ENCODE data around the gene GOT1. TPM values are rescaled to one million over a fixed set of nuclear protein-coding genes. Genes with fewer than 3 reads are reported as not detected.
A peak's percentile ranks its signal among the peaks of the same experiment; 100 is the strongest.

The GOT1 gene
- total RNA-seq, 4 donors from 2014 or later = 18.4 to 35.0 (median 22.6) TPM

DNA sequence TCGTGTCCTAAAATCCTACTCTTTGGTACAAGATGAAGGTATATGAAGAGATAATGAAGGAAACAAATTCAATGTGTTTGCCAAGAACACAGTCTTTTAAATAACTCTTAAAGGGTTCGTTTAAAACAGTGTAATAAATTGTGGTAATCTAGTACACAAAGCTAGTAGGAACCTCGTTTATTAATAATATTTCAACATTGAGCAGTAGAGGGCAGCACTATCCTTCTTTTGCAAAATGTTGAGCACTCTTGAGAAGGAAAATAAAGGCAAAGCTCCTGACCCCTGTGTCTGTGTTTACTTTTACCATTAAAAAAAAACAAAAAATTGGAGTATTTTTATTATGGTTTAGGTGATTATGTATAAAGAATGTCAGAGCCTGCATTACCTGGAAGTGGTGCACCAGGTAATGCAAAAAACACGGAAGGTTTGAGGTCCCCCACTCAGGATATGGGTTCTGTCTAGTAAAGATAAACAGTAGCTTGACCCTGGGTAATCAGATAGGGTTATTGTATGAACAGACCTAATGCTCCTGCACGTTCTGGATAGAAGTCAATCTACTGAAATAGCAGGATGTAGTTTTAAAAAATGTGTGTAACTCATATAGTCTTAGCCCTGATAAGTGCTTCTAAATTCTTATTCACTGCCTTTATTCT is 5.7 kb upstream of the GOT1 start:
- H3K27ac ChIP-seq = no peak overlapping the region
- no peaks in the 10 kb centered on the region for H3K9me3 ChIP-seq
- H3K4me3 ChIP-seq = no peak overlapping the region
- TF ChIP-seq POLR2A (IDR thresholded peaks at IDR 0.05) = no peak
- TF ChIP-seq, protein P1, sequence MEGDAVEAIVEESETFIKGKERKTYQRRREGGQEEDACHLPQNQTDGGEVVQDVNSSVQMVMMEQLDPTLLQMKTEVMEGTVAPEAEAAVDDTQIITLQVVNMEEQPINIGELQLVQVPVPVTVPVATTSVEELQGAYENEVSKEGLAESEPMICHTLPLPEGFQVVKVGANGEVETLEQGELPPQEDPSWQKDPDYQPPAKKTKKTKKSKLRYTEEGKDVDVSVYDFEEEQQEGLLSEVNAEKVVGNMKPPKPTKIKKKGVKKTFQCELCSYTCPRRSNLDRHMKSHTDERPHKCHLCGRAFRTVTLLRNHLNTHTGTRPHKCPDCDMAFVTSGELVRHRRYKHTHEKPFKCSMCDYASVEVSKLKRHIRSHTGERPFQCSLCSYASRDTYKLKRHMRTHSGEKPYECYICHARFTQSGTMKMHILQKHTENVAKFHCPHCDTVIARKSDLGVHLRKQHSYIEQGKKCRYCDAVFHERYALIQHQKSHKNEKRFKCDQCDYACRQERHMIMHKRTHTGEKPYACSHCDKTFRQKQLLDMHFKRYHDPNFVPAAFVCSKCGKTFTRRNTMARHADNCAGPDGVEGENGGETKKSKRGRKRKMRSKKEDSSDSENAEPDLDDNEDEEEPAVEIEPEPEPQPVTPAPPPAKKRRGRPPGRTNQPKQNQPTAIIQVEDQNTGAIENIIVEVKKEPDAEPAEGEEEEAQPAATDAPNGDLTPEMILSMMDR (IDR thresholded peaks at IDR 0.05) = peak; percentile 39 to 58 (median 46)
- no peaks in the 10 kb centered on the region for H3K27me3 ChIP-seq
- intact Hi-C loops (cut with DNase I; ENCODE audit: low total_unique reads) = loop anchor here (10.0 kb wide), 1 partner anchor 279 kb away; no protein-coding TSS in a partner anchor
- no peaks in the 10 kb centered on the region for H3K4me1 ChIP-seq
- H3K36me3 ChIP-seq = no peaks in the 10 kb centered on the region
- DNase-seq = no peak

DNA sequence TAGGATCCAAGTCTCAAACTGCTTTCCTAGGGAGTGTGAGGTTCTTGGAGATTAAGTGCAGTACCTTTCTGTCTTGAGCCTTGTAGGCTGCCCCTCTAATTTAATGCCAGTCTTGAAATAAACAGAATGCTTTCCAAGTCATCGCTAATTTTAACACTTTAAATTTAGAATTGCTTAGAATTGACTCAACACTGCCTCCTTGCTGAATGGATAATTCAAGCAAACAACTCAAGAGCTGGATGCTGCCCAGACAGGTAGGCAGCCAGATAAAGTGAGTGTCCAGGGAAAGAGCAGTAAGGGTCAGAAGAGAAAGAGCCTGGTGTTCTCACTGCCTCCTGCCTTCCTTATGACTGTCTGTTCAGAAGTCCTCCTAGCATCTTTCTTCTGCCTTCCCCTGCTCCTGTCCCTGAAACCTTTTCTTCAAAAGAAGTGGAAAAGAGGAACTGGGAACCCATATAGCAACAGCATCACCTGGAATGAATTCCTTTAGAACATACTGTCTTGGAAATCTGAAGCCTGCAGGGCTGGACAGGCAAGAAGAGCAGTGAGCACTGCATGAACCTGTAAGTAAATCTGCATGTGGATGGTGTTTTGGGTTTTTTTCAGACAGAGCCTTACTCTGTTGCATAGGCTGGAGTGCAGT is 3.1 kb upstream of the GOT1 start:
- TF ChIP-seq POLR2A (IDR thresholded peaks at IDR 0.05) = no peak
- TF ChIP-seq, protein P1 (IDR thresholded peaks at IDR 0.05) = no peak
- H3K27ac ChIP-seq = no peak overlapping the region

DNA sequence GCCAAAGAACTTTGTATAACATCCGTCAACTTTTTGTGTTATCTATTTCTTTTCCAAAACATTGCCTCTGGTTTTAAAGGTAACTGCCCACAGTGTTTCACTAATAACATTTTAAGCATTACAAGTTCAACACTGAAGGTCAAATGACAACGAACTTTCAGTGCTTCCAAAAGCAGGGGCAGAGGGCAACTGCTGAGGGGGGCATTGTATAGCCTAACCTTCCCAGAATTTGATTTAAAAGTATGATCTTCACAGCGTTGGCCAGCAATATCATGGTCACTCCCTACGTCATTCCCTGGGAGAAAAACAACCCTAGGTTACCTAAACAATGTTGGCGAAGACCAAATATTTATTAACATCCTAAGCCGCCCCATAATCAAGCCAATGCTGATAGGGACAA is 2.5 kb upstream of the GOT1 start:
- intact Hi-C loops (cut with DNase I; ENCODE audit: low total_unique reads) = loop anchor here (10.0 kb wide), 1 partner anchor 282 kb away; no protein-coding TSS in a partner anchor
- Histone ChIP-seq H3K4me1 (no peaks in the 10 kb centered on the region), H3K9me3 (no peaks in the 10 kb centered on the region), H3K4me3 (no peak overlapping the region), H3K27me3 (no peaks in the 10 kb centered on the region), H3K27ac (no peak overlapping the region), H3K36me3 (no peaks in the 10 kb centered on the region)
- DNase-seq = no peak
- TF ChIP-seq, protein P1 (IDR thresholded peaks at IDR 0.05) = no peak
- no peak for TF ChIP-seq POLR2A (IDR thresholded peaks at IDR 0.05)

More for the DNA sequence above, 3.1 kb upstream of the GOT1 start:
- H3K36me3 ChIP-seq = no peaks in the 10 kb centered on the region
- intact Hi-C loops (cut with DNase I; ENCODE audit: low total_unique reads) = loop anchor here (10.0 kb wide), 1 partner anchor 281 kb away; no protein-coding TSS in a partner anchor
- no peaks in the 10 kb centered on the region for H3K9me3 ChIP-seq
- H3K4me1 ChIP-seq = no peaks in the 10 kb centered on the region
- H3K4me3 ChIP-seq = no peak overlapping the region
- H3K27me3 ChIP-seq = no peaks in the 10 kb centered on the region
- no peak for DNase-seq

DNA sequence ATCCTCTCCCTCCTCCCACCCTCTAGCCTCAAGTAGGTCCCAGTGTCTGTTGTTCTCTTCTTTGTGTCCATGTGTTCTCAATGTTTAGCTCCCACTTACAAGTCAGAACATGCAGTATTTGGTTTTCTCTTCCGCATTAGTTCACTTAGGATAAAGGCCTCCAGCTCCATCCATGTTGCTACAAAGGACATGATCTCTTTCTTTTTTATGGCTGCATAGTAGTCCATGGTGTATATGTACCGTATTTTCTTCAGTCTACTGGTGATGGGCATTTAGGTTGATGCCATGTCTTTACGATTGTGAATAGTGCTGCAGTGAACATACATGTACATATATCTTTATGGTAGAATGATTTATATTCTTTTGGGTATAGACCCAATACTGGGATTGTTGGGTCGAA is 1.6 kb upstream of the GOT1 start:
- no peaks in the 10 kb centered on the region for H3K36me3 ChIP-seq
- TF ChIP-seq, protein P1 (IDR thresholded peaks at IDR 0.05) = no peak
- TF ChIP-seq POLR2A (IDR thresholded peaks at IDR 0.05) = no peak
- peak overlapping the region in 1 of 2 donors; percentile 70 for H3K27ac ChIP-seq
- H3K4me3 ChIP-seq = no peak overlapping the region
- no peak for DNase-seq
- intact Hi-C loops (cut with DNase I; ENCODE audit: low total_unique reads) = loop anchor here (10.0 kb wide), 1 partner anchor 283 kb away; no protein-coding TSS in a partner anchor
- no peaks in the 10 kb centered on the region for H3K27me3 ChIP-seq
- H3K4me1 ChIP-seq = no peaks in the 10 kb centered on the region
- no peaks in the 10 kb centered on the region for H3K9me3 ChIP-seq

DNA sequence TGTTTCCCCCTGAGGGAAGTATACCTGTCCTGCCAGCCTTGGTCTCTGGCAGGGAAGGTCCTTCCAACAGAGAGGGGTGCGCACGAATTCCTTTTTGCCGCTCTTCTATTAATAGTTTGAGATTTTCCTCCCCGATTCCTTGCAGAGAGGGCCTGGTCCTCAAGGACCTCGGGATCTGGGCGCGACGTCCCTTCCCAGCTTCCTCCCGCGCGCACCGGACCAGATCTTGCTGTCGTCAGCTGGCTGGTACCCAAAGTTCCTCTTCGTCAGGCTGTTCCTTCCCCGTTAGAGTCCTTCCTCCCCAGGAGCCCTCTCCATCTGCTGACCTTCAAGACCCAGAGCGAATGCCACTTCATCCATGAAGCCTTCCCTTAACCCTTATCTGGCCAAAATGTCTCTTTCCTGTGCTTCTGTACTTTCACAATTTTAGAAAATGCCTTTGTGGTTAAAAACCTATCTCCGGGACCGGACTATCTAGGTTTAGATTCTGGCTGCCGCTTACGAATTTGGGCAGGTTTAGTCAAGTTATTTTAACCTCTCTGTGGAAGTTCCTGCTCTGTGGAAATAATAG is 851 bp upstream of the GOT1 start:
- Histone ChIP-seq H3K27me3 (no peaks in the 10 kb centered on the region), H3K4me3 (peak overlapping the region; percentile 74 to 94), H3K36me3 (no peaks in the 10 kb centered on the region), H3K27ac (peak overlapping the region; percentile 70 to 89), H3K9me3 (no peaks in the 10 kb centered on the region), H3K4me1 (no peaks in the 10 kb centered on the region)
- peak; percentile 53 to 68 for DNase-seq
- intact Hi-C loops (cut with DNase I; ENCODE audit: low total_unique reads) = loop anchor here (10.0 kb wide), 1 partner anchor 284 kb away; no protein-coding TSS in a partner anchor
- no peak for TF ChIP-seq POLR2A (IDR thresholded peaks at IDR 0.05)
- TF ChIP-seq, protein P1 (IDR thresholded peaks at IDR 0.05) = no peak

Data from uterus (tissue), 4 donors.